Measurements from ENCODE around the gene TTC14.
"Not testable (repeated sequence)": the region's sequence is repeated elsewhere in the genome, so short reads cannot be mapped to it uniquely, and the experiment has no call there.

DNA sequence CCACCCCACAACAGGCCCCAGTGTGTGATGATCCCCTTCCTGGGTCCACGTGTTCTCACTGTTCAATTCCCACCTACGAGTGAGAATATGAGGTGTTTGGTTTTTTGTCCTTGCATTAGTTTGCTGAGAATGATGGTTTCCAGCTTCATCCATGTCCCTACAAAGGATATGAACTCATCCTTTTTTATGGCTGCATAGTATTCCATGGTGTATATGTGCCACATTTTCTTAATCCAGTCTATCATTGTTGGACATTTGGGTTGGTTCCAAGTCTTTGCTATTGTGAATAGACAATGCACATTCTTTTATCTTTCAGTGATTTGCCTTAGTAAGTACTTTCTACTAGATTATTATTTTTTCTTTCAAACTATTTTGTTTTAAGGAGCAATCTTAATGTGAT lies 16.6 kb downstream of the TTC14 start:
- TF ChIP-seq SOX6 (IDR thresholded peaks at IDR 0.05); POLR2AphosphoS5 (IDR thresholded peaks at IDR 0.05; ENCODE audit: control insufficient read depth, insufficient read depth, low read depth, low read length): not testable (repeated sequence)

Data from K562 (cell line).